CD14-positive monocyte (primary cell): ENCODE measurements around the gene MYO6. TPM values are rescaled to one million over a fixed set of nuclear protein-coding genes. Genes with fewer than 3 reads are reported as not detected.

ENCODE experiments used
- DNase-seq, 3 donors: peaks; one replicate each; pipeline ENCODE4 v3.0.0-alpha.2; 2011 to 2022
- H2AFZ ChIP-seq: 2 replicates; pipeline ENCODE4 v1.6.0; 2012; ENCODE audit warnings: mild to moderate bottlenecking, low read depth, low read length, inconsistent platforms; ENCODE audit not compliant: insufficient read depth, poor library complexity, severe bottlenecking
- H3K27ac ChIP-seq, 2 donors: 1 replicate in 1 of 2; 2 replicates in 1 of 2; pipeline ENCODE4 v1.5.1; 2012 to 2013; ENCODE audit warnings: low read length in 2 of 2, control low read depth in 1 of 2, inconsistent platforms in 1 of 2, low read depth in 1 of 2, mild to moderate bottlenecking in 1 of 2
- H3K27me3 ChIP-seq, 2 donors: one replicate each; pipeline versions ENCODE4 v1.6.0 to v1.6.1; 2011 to 2013; ENCODE audit warnings: low read length in 2 of 2; ENCODE audit not compliant: control insufficient read depth in 2 of 2, insufficient read depth in 2 of 2
- H3K36me3 ChIP-seq, 2 donors: replicated peaks in 1 of 2; 1 replicate in 1 of 2; 2 replicates in 1 of 2; pipeline versions ENCODE4 v1.5.1 to v1.6.1; 2012 to 2013; ENCODE audit warnings: low read length in 2 of 2, control low read depth in 1 of 2, inconsistent platforms in 1 of 2, mild to moderate bottlenecking in 1 of 2; ENCODE audit not compliant: insufficient read depth in 2 of 2, control insufficient read depth in 1 of 2
- H3K4me1 ChIP-seq, 2 donors: 1 replicate in 1 of 2; 2 replicates in 1 of 2; pipeline versions ENCODE4 v1.5.1 to v1.6.1; 2012 to 2013; ENCODE audit warnings: low read length in 2 of 2, control low read depth in 1 of 2, inconsistent platforms in 1 of 2, mild to moderate bottlenecking in 1 of 2, moderate library complexity in 1 of 2; ENCODE audit not compliant: insufficient read depth in 2 of 2, control insufficient read depth in 1 of 2
- H3K4me2 ChIP-seq: replicated peaks from 2 replicates; pipeline ENCODE3; 2012; ENCODE audit warnings: low read length, moderate library complexity, mild to moderate bottlenecking; ENCODE audit not compliant: poor library complexity, severe bottlenecking; ENCODE audit errors: extremely low read depth
- H3K4me3 ChIP-seq, 3 experiments: fragments of 200-600 bp in 1 of 3; sonication (generic) in 1 of 3; replicated peaks in 1 of 3; 1 replicate in 2 of 3; 2 replicates in 1 of 3; pipeline ENCODE4 v1.5.1; 2011 to 2013; ENCODE audit warnings: low read length in 3 of 3, mild to moderate bottlenecking in 3 of 3, control low read depth in 2 of 3, low read depth in 2 of 3, inconsistent platforms in 1 of 3, moderate library complexity in 1 of 3
- H3K79me2 ChIP-seq: 2 replicates; pipeline ENCODE4 v1.6.0; 2012; ENCODE audit warnings: mild to moderate bottlenecking, control low read depth, inconsistent platforms, low read length, moderate library complexity; ENCODE audit not compliant: insufficient read depth
- H3K9ac ChIP-seq: 2 replicates; pipeline ENCODE4 v1.6.0; 2017; ENCODE audit warnings: low read length, mild to moderate bottlenecking; ENCODE audit not compliant: insufficient read depth, poor library complexity, severe bottlenecking
- H3K9me3 ChIP-seq, 2 donors: replicated peaks in 1 of 2; 1 replicate in 1 of 2; 2 replicates in 1 of 2; pipeline versions ENCODE4 v1.5.1 to v1.6.1; 2012 to 2013; ENCODE audit warnings: low read length in 2 of 2, control low read depth in 1 of 2; ENCODE audit not compliant: control insufficient read depth in 1 of 2, insufficient read depth in 1 of 2
- H4K20me1 ChIP-seq: 2 replicates; pipeline ENCODE4 v1.6.0; 2012; ENCODE audit warnings: mild to moderate bottlenecking, low read length, control low read depth, moderate library complexity; ENCODE audit not compliant: insufficient read depth
- H3K27ac Mint-ChIP-seq, 7 donors: one replicate each; pipeline ENCODE4 v1.8.0; 2020; ENCODE audit warnings: mild to moderate bottlenecking in 7 of 7, mixed read lengths in 7 of 7, moderate library complexity in 6 of 7, inconsistent platforms in 2 of 7
- H3K27me3 Mint-ChIP-seq, 3 donors: one replicate each; pipeline ENCODE4 v1.8.0; 2021 to 2022; ENCODE audit warnings: low read depth in 3 of 3, mild to moderate bottlenecking in 3 of 3, mixed read lengths in 3 of 3, moderate library complexity in 3 of 3, inconsistent platforms in 1 of 3
- H3K36me3 Mint-ChIP-seq, 2 donors: one replicate each; pipeline ENCODE4 v1.8.0; 2020; ENCODE audit warnings: mixed read lengths in 2 of 2, inconsistent platforms in 1 of 2, mild to moderate bottlenecking in 1 of 2
- H3K4me1 Mint-ChIP-seq: one replicate; pipeline ENCODE4 v1.8.0; 2020; ENCODE audit warnings: mild to moderate bottlenecking, mixed read lengths
- H3K4me3 Mint-ChIP-seq, 2 donors: one replicate each; pipeline ENCODE4 v1.8.0; 2020; ENCODE audit warnings: mild to moderate bottlenecking in 2 of 2, mixed read lengths in 2 of 2, moderate library complexity in 1 of 2
- H3K9me3 Mint-ChIP-seq, 7 donors: one replicate each; pipeline ENCODE4 v1.8.0; 2020 to 2022; ENCODE audit warnings: mixed read lengths in 7 of 7, mild to moderate bottlenecking in 6 of 7, moderate library complexity in 6 of 7, inconsistent platforms in 2 of 7
- WGBS: methylation state at CpG from one replicate; pipeline ENCODE4 v1.1.5; 2013; ENCODE audit warnings: missing lambda C conversion rate; ENCODE audit not compliant: insufficient coverage; 5-methylcytosine and 5-hydroxymethylcytosine counted together
- intact Hi-C, 2 donors: fragments of 100-400 bp; cut with micrococcal nuclease; formaldehyde crosslinking; loops; one replicate each; pipeline versions ENCODE4 v1.15.0 to v1.15.1; 2023
- polyA plus RNA-seq, 3 donors: library from polyadenylated mRNA; depleted of rRNA in 1 of 3; unstranded in 2 of 3; stranded (reverse) in 1 of 3; fragments of 300-500 nt in 2 of 3; fragments of >200 nt in 1 of 3; fragmentation: Illumina TruSeq in 2 of 3; gene quantifications; 1 replicate in 2 of 3; 2 replicates in 1 of 3; pipeline ENCODE4 v1.2.3, GENCODE V29; 2012 to 2021
- TF ChIP-seq, protein P1 (sequence below): fragments of 200-600 bp; IDR thresholded peaks from one replicate; pipeline ENCODE4 v1.8.0; 2022; ENCODE audit warnings: antibody characterized with exemption, mild to moderate bottlenecking

The MYO6 gene
- polyA plus RNA-seq, 3 donors: not detected

DNA sequence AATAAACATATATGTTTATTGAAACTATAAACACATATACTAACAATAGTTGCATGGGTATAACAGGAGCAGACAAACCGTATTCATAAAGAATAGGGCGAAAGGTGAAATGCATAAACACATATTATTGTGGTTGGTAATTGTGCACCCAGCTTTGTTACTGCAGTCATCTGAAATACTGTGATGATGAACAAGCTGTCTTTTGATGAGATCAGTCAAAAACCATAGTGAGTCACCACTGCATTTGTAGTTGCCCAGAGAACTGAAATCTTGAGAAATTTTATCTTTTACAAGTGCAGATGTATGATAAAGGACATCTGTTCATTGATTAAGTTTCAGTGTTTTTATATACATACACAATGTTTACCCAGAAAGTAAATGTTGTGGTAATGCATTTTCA is 133.7 kb downstream of the MYO6 start:
- no peaks in the 10 kb centered on the region for H4K20me1 ChIP-seq
- no peaks in the 10 kb centered on the region for H3K4me1 ChIP-seq
- H3K36me3 ChIP-seq: no peaks in the 10 kb centered on the region
- no peak overlapping the region for H3K4me3 ChIP-seq
- H3K27ac ChIP-seq: no peak overlapping the region
- intact Hi-C loops: no loop called here
- no peak overlapping the region for H3K4me3 Mint-ChIP-seq
- no peak overlapping the region for H3K4me2 ChIP-seq
- H3K27me3 Mint-ChIP-seq: peaks cover 0 to 2% (median 0%) of the 10 kb centered on the region in 3 donors
- no peak for DNase-seq
- no peaks in the 10 kb centered on the region for H3K79me2 ChIP-seq
- WGBS: no CpG with 5 or more reads among the region's 2 CpGs
- no peaks in the 10 kb centered on the region for H3K27me3 ChIP-seq
- no peak overlapping the region for H3K27ac Mint-ChIP-seq
- H3K9me3 ChIP-seq: no peaks in the 10 kb centered on the region
- TF ChIP-seq, protein P1, sequence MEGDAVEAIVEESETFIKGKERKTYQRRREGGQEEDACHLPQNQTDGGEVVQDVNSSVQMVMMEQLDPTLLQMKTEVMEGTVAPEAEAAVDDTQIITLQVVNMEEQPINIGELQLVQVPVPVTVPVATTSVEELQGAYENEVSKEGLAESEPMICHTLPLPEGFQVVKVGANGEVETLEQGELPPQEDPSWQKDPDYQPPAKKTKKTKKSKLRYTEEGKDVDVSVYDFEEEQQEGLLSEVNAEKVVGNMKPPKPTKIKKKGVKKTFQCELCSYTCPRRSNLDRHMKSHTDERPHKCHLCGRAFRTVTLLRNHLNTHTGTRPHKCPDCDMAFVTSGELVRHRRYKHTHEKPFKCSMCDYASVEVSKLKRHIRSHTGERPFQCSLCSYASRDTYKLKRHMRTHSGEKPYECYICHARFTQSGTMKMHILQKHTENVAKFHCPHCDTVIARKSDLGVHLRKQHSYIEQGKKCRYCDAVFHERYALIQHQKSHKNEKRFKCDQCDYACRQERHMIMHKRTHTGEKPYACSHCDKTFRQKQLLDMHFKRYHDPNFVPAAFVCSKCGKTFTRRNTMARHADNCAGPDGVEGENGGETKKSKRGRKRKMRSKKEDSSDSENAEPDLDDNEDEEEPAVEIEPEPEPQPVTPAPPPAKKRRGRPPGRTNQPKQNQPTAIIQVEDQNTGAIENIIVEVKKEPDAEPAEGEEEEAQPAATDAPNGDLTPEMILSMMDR: no peak
- no peaks in the 10 kb centered on the region for H3K4me1 Mint-ChIP-seq
- H2AFZ ChIP-seq: no peak overlapping the region
- no peaks in the 10 kb centered on the region for H3K36me3 Mint-ChIP-seq
- no peaks in the 10 kb centered on the region for H3K9me3 Mint-ChIP-seq
- H3K9ac ChIP-seq: no peak overlapping the region

DNA sequence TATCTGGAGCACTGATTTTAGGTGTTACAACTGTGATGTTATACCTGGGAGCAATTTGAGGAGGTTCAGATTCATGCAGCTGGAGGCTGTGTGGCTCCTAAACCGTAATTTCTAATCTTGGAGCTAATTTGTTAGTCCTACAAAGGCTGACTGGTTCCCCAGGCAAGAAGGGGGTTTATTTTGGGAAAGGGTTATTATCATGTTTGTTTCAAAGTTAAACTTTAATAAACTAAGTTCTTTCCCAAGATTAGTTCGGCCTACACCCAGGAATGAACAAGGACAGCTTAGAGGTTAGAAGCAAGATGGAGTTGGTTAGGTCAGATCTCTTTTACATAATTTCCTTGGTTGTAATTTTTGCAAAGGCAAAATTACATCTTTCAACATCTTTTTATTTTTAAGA is 135.8 kb downstream of the MYO6 start:
- no peaks in the 10 kb centered on the region for H3K9me3 Mint-ChIP-seq
- H3K27me3 Mint-ChIP-seq: peaks cover 0 to 2% (median 2%) of the 10 kb centered on the region in 3 donors
- TF ChIP-seq, protein P1: no peak
- Histone ChIP-seq H3K27ac (no peak overlapping the region), H3K9ac (no peak overlapping the region), H3K4me2 (no peak overlapping the region), H3K9me3 (no peaks in the 10 kb centered on the region), H4K20me1 (no peaks in the 10 kb centered on the region), H3K4me1 (no peaks in the 10 kb centered on the region), H3K36me3 (no peaks in the 10 kb centered on the region), H3K79me2 (no peaks in the 10 kb centered on the region), H3K4me3 (no peak overlapping the region), H3K27me3 (no peaks in the 10 kb centered on the region), H2AFZ (no peak overlapping the region)
- H3K4me1 Mint-ChIP-seq: no peaks in the 10 kb centered on the region
- WGBS: 100% methylated on average over 1 of the region's 2 CpGs
- intact Hi-C loops: no loop called here
- H3K4me3 Mint-ChIP-seq: no peak overlapping the region
- no peaks in the 10 kb centered on the region for H3K36me3 Mint-ChIP-seq
- DNase-seq: no peak
- no peak overlapping the region for H3K27ac Mint-ChIP-seq
